DMS114 treated with DMSO at 0.1 percent for 48 hours (cell line): ENCODE data around the gene C5.
"Not testable (repeated sequence)": the region's sequence is repeated elsewhere in the genome, so short reads cannot be mapped to it uniquely, and the experiment has no call there.

Source experiments
- DNase-seq: peaks from one replicate; lab custom pipeline; 2025; ENCODE audit not compliant: unreplicated experiment; lab: John Stamatoyannopoulos, UW

The C5 gene

DNA sequence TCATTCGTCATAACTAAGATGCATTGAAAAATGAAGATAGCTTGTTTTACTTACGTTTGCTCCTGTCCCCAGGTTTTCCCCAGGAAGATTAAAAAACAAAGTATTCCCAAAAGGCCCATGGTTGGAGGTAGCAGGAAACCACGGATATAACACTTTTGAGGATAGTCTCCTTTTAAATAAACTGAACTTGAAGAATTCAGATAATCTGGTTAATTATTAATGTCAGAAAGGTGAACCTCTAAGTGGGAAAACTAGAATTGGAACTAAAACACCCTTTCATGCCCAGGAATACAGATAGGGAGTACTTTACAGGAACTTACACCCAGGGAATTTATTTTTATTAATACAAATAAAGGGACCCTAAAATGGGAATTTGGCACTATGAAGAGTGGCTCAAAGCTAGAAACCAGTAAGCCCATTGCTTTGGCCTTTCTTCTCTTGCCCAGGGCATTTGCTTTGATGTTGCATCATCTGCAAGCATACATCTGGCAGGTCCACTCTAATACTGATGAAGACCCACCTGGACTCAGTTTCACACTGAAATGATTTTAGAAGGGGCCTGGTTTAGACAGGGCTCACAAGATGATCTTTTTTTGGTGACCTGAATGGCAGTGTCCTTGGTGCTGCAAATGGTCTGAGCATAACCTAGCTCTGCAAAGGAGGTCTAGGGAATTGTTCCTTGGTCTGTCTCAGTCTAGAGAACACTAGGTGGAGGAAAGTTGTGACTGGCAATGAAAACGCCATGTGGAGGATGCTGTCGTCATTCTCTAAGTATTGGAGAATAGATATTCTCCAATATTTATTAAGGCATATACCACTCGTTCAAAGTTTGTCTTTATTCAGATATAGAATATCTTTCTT, at the start of gene C5:
Gene C5, minus strand, starts transcription at position 148 of the 861 bp plus-strand sequence. Its CDS starts 29 bp downstream, at position 119.
- no peak for DNase-seq

DNA sequence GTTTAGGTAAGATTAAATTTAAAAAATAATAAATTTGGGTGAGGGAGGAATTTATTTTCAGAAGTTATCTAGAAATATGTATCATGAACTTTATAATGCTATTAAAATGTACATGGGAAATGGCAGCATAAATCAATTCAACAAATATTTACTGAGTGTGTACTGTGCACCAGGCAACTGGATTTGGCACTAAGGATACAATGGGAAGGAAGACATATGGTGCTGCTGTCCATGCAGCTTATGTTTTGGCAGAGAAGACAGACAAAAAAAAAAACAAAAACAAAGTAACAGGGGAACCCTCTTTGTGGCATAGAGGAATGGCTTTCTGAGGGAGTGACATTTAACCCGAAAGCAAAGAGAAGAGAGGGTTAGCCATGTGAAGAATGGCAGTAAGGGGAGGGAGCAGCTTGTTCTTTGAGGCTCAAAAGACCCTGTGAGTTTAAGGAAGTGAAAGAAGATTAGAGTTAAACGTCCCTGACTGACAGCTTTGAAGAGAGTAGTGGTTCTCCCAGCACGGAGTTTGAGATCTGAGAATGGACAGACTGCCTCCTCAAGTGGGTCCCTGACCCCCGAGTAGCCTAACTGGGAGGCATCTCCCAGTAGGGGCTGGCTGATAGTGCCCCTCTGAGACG, 48.6 kb upstream of the C5 start:
- DNase-seq, result no peak

DNA sequence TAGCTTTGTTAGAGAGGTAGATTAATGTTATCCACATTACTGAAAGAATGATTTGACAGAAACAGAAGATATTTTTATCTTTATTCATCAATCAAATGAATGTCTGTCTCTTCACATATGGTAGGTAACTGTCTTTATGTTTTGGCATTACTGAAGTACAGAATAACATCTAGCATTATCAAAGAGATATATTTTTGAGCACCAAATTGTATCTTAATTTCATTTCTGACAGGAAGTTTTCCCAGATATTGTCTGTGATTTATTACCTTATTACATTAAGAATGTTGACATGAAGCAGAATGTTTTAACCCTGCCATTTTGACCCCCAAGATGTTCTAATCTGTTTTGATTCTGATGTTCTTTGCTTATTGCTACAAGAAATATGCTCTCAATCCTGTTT, 45.0 kb upstream of the C5 start:
- DNase-seq, result no peak

DNA sequence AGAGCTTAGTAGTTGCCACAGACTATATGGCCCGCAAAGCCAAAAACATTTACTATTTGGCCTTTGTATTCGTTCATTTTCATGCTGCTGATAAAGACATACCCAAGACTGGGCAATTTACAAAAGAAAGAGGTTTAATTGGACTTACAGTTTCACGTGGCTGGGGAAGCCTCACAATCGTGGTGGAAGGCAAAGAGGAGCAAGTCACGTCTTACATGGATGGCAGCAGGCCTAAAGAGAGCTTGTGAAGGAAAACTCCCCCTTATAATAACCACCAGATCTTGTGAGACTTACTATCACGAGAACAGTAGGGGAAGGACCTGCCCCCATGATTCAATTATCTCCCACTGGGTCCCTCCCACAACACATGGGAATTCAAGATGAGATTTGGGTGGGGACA, 40.7 kb upstream of the C5 start:
- DNase-seq, result not testable (repeated sequence)

DNA sequence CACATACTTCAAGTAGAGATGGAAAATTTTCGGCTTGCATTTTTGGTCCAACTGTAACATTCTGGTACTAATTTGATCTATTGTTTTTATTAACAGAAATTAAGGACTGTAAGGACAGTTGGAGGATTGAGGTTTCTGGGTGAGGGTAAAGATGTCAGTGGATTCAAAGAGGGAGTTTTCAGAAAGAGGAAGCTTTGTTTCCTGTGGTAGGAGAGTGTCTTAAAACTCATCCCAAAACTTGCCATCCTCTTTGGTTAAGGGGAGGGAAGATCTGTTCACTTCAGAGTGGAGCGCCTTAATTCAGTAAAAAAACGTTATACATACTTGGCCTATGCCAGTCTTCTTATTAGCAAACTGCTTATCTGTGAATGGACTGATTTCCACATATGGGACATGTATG, 38.5 kb upstream of the C5 start:
- DNase-seq, result no peak

DNA sequence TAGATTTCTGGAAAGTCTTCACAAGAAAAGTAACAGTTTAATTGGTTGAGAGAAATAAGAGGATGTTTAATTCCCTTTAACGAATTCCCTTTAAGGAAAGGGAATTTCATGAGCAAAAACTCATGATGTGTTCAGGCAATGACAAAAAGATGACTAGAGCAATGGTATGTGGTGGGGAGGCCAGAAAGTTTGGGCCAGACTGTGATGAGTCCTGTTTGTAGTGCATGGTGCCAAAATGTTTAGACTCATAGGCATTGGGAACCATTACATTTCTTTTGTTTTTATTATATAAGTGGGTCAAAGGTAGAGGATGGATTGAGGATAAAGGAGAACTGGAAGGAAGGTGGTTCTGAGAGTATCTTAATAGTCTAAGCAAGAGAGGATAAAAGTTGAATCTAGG, 35.6 kb upstream of the C5 start:
- DNase-seq, result no peak

DNA sequence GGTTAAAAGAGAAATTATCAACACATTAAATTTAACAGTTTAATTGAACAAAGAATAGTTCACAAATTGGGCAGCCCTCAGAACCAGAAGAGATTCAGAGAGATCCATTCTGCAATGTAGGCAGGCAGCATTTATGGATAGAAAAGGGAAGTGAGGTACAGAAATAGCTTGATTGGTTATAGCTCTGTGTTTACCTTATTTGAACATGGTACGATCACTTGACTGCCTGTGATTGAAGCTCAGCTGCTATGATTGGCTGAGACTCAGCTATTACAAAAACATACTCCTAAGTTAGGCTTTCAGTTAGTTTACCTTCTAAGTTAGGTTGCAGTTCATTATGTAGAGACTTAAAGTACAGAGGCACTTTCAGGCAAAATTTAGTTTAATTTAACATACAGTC, 32.0 kb upstream of the C5 start:
- no peak for DNase-seq

DNA sequence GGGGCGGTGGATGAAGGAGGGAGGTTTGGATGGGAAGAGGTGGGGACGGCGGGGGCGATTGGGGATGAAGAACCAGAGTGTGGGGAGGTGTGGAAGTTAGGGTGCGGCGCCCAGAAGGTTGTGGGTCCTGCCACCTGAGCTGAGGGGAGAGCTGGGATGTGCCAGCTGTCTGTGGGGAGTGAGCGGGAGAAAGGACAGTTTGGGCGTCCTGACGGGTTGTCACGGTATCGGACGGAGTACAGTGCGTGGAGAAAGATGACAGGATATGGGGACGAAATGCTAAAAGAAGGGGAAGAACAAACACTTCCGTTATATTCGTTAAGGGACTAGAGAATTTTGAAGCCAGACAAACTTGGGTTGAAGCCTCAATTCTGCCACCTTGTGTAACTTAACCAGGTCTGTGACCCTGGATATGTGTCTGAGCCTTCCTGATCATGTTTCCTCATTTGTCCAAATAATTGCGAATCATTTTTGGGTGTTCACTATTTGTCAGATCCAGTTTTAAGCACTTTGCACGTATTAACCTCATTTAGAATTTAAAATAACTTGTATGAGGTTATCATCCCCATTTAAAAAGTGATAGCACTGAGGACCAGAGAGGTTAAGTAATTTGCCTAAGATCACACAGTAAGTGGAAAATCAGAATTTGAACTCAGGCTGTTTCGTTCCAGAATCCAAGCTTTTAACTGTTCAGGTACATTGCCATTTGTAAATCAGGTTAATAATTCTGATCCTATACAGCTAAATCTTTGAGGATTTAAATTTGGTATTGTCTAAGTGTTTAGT, 25.4 kb upstream of the C5 start:
- DNase-seq, result peak; percentile 56

DNA sequence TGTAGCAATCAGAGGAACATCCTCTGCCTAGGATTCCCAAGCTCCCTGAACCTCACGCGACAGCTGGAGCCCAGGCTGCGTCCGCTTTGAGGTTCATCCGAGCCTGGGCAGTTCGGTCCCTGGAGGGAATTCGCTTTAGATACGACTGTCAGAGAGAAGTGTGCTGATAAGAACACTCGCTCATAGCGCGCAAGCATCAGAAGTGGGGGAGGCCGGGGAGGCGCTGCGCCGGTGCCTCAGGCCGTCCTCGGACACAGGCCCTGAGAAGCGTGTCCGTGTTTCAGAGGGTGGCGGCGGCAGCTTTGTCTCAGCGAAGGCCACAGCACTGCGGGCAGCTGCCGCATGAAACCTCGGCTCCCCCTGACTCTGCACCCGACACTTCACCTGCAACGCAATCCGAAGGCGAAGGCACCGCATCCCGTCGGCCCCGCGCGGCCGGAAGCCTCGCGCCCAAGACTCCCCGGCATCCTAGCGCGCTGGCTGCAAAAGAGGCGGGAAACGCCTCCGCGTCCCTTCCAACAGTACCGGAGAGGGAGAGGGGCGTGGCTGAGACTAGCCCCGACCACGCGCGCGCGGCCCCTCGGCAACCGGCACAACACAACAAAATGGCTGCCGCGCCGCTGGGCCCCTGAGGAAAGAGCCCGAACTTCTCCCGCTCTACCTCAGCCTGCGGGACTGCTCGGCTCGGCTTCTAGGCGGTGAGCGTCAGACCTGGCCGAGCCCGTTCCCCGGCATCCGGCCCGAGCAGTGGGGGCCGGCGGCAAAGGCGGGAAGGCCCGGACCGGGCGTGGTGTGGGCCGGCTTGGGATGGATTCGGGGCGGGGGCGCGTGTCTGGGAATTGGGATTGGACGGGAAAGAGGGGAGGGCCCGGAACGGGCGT, 24.5 kb upstream of the C5 start, which contains the start of gene CNTRL:
Gene CNTRL, plus strand, starts transcription at position 586 of the 881 bp plus-strand sequence. CDS start 13,372 bp downstream, outside the sequence.
- peak; percentile 80 for DNase-seq

DNA sequence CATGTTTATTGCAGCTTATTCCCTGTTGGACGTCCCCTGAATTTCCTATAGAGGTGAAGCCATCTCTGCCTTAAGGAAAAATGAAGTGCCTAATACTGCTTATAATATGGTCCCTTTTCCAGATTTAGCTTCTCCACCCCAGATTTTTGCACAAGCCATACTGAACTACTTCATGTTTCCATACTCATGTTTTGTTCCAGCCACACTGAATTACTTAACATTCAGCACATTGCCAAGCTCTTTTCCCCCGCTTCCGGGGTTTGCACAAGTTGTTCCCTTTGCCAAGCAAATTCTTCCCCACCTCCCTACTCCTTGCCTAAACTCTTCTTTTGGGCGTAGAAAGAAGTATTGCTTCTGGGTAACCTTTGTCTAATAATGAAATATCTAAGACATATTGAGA, 23.0 kb upstream of the C5 start:
- DNase-seq, result no peak

DNA sequence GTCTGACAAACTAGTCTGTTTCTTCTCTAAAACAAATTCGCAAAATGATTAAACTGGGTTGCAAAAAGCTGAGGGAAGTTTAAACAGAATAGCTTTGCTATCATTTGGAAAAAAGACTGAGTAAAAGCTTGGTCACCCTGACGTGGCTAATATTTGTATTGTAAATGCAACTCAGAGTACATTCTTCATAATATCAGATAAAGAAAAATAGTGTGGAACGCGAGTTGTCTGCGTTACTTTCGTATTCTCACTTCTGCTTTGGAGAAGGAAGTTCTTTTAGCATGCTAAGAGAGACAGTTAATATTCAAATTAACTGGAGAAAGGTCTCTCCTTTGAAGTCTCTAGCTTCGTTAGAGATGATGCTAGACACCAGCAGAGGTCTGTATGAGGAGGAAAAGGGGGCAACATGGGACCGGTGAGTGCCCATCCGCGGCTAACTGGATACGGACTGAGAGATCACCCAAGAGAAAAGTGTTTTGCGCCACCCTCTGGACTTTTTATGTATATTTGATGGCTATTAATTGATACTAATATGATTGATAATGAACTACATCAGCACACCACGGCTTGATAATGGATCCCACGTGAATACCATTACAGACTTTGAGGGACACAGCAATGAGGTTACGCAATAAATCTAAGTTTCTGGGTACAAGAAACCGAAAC, 21.8 kb upstream of the C5 start:
- no peak for DNase-seq

DNA sequence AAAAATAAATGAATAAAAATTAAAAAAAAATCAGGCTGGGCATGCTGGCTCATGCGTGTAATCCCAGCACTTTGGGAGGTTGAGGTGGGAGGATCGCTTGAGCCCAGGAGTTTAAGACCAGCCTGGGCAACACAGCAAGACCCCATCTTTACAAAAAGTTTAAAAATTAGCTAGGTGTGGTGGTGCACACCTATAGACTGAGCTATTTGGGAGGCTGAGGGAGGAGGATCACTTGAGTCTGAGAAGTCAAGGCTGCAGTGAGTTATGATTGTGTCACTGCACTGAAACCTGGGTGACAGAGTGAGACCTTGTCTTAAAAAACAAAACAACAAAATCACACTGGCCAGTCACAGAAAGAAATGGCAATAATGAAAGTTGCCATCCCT, 21.3 kb upstream of the C5 start:
- no peak for DNase-seq

DNA sequence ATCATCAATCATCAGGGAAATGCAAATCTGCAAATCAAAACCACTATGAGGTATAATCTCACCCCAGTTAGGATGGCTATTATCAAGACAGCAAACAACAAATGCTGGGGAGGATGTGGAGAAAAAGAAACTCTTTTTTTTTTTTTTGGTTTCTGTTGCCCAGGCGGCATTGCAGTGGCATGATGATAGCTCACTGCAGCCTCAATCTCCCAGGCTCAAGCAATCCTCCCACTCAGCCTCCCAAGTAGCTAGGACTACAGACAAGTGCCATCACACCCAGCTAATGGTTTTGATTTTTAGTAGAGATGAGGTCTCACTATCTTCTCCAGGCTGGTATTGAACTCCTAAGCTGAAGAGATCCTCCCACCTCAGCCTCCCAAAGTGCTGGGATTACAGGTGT, 19.3 kb upstream of the C5 start:
- no peak for DNase-seq

DNA sequence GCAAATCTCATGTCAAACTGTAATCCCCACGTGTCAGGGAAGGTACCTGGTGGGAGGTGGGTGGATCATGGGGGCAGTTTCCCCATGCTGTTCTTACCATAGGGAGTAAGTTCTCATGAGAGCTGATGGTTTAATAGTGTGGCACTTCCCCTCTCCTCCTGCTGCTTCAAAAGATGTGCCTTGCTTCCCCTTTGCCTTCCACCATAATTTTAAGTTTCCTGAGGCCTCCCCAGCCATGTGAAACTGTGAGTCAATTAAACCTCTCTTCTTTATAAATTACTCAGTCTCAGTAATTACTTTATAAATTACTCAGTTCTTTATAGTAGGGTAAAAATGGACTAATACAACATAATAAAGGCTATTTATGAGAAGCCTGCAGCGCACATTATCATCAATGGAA, 17.6 kb upstream of the C5 start:
- no peak for DNase-seq

DNA sequence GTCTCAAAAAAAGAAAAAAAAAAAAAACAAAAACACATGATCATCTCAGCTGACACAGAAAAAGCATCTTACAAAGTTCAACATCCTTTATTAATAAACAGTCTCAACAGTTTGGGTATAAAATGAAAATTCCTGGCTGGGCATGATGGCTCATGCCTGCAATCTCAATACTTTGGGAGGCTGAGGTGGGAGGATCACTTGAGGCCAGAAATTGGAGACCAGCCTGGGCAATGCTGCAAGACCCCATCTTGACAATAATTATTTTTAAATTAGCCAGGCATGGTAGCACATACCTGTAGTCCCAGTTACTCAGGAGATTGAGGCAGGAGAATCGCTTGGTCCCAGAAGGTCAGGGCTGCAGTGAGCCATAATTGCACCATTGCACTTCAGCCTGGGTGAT, 16.8 kb upstream of the C5 start:
- DNase-seq, result no peak

DNA sequence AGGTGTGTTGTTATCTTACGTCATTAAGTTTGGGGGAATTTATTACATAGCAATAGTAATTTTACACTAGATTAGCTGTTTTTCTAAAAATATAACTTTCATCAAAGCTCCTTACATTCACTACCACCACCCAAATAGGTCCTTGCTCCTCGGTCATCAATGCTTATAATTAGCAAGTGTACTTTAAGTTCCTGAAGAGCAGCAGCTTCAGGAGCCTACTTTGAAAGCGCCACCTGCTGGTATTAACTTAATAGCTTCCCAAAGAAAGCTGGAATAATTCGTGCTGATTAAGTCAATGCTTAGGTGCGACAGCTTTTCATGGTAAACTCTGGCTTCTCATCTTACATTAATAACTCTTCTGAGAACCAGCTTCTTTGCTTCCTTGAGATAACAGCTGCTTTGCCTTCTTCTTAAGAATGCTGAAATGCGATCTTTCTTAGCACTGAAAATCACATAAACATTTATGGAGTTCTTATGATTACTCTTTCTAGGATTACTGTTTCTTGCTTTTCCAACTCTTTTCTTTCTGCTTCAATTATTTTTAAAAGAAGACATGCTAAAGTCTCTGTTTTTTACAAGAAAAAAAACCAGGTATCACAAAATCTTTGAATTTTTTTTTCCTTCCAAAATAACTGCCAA, 10.0 kb upstream of the C5 start:
- DNase-seq, result peak; percentile 15

DNA sequence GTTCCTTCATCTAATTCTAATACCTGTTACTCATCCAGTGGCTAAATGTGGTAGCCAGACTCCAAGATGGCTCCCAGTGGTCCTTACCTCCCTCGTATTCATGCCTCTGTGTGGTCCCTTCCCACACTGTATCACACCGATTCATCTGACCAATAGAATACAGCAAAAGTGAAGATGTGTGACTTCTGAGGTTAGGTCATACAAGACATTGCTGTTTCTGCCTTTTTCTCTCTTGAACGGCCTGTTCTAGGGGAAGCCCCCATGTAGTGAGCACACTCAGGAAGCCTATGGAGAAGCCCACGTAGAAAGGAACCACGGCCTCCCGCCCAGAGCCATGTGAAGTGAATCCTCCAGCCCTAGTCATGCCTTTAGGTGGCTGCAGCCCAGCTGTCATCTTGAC, 9.4 kb upstream of the C5 start:
- no peak for DNase-seq

DNA sequence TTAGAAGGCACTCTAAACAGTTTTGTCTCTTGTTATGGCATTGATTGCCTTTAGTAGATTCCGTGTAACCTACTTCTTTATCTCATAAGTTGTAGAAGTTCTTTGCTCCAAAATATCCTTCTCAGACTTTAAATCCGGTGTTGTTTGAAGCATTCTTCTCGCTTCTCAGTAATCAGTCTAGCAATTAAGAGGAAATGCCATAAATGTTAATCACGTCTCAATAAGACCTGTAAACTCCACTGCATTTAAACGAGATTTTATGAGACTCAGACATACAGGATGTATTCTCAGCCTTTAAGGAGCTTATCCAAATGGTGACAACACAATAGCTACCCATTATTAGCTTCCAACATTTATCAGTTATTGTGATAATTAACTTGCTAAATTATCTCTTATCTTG, 7.7 kb upstream of the C5 start:
- DNase-seq, result no peak

DNA sequence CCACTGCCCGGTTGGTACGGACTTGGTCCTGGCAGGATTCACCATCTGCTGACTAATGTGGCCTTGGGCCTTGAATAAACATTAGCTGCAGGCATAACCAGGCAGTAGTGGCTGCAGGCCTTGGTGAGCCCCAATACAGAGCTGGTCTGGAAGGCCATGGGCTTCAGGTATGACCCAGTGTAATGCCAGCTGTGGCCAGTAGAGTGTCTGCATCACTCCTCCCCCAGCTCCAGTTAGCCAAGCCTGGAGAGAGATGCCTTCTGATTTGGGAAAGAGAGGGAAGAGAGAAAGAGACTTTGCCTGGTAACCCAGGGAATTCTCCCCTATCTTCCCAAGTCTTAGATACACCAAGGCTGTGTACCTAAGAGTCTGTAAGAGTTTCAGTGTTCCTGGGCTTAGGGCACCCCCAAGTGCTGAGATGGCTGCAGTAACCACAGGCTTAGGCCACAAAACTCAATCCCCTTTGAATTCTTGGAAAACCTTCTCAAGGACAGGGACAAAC, 5.6 kb upstream of the C5 start:
- DNase-seq, result no peak

DNA sequence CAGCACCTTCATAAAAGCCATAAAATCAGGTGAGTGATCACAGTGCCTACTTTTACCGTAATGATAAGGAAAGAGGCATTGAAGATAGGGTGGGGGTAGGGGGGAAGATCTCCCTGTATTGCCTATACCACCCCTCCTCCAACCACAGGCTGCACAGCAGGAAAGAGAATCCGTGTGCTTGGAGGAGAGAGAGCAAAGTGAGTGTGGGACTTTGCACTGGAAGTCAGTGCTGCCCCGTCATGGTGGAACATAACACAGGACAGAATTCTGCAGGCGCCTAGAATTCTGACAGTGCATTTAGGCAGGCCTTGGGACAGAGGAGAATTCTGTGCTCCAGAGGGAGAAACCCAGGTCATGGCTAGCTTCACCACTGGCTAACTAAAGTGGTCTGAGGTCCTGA, 3.5 kb upstream of the C5 start:
- DNase-seq, result no peak
